ENCODE results near the gene OLA1.
A peak's percentile ranks its signal among the peaks of the same experiment; 100 is the strongest.
"Not testable (repeated sequence)": the region's sequence is repeated elsewhere in the genome, so short reads cannot be mapped to it uniquely, and the experiment has no call there.

The OLA1 gene

DNA sequence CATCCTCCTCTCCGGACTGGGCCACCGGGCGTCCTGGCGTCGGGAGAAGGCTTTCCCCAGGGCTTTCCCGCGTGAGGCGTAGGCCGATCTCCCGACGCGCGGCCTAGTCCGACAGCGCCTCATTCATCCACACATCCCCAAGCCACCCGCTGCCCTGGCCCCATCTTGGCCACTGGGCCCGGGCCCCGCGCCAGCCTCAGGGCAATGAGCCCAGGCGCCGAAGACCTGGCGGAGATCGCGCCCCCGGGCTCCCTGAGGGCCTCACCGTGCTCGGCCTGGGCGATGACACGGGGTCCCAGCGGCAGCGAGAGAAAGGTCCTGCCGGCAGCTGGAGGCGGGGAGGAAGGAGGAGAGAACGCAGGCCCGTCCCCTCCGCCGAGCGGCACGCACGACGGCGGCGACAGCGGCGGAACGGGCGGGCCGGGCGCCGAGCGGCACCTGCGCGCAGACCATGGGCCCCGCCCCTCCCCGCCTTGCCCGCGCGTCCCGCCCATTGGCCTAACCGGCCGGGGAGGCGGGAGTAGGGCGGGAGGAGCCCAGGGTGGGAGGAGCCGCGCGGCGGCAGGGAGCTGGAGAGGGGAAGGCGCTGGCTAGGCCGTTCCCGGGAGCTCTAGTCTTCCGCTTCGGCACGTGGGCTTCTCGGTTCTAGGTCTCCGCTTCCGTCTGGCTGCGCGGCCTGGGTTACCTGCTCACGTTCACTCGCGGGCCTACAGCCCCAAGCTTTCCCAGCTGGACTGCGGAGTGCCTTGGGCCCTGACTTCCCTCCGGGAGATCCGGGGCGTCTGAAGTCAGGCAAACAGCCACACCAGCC is at the start of gene OLA1:
TSS of gene OLA1 (minus strand) at position 346 of the 811 bp plus-strand sequence. CDS start 1,717 bp downstream, outside the sequence.
- TF ChIP-seq, protein P1, sequence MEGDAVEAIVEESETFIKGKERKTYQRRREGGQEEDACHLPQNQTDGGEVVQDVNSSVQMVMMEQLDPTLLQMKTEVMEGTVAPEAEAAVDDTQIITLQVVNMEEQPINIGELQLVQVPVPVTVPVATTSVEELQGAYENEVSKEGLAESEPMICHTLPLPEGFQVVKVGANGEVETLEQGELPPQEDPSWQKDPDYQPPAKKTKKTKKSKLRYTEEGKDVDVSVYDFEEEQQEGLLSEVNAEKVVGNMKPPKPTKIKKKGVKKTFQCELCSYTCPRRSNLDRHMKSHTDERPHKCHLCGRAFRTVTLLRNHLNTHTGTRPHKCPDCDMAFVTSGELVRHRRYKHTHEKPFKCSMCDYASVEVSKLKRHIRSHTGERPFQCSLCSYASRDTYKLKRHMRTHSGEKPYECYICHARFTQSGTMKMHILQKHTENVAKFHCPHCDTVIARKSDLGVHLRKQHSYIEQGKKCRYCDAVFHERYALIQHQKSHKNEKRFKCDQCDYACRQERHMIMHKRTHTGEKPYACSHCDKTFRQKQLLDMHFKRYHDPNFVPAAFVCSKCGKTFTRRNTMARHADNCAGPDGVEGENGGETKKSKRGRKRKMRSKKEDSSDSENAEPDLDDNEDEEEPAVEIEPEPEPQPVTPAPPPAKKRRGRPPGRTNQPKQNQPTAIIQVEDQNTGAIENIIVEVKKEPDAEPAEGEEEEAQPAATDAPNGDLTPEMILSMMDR (IDR thresholded peaks at IDR 0.05; ENCODE audit: low read depth, low read length, missing control alignments) = no peak
- H3K4me3 ChIP-seq (replicated peaks; ENCODE audit: low read depth, low read length) = peak within 1 kb of the TSS; percentile 94
- DNase-seq (ENCODE audit: extremely low read depth, low read depth) = peak; percentile 59

DNA sequence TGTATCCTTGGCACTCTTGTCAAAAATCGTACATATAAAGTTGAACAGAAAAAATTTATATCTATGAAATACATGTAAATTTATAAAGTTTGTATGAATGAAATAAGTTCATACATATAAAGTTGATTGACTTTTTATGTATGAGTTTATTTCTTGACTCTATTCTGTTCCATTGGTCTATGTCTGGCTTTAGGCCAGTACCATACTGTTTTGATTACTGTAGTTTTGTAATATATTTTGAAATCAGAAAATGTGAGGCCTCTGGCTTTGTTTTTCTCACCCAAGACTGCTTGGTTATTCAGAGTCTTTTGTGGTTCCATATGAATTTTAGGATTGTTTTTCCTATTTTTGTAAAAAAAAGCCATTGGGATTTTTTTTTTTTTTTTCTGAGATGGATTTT is 44.6 kb upstream of the OLA1 start:
- no peak overlapping the region for H3K4me3 ChIP-seq (replicated peaks; ENCODE audit: low read depth, low read length)
- no peak for DNase-seq (ENCODE audit: extremely low read depth, low read depth)
- TF ChIP-seq, protein P1 (IDR thresholded peaks at IDR 0.05; ENCODE audit: low read depth, low read length, missing control alignments) = no peak

DNA sequence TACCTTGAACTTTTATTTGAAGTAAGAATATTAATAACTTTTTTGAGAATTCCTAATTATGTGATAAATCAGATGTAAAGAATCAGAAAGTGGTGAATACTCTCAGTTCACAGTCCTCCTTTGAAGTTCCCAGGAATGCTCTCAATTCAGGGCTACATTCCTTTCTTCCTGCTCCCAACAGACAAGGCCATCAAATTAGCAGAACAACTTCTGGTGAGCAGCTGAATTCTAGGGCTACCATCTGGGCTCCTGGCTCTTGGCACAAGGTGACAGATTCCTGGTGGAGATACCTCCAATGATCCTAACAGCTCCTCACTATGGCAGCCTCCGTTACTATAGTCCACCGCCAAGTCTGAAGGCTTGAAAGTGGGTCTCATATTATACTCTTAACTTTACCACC is 37.8 kb upstream of the OLA1 start:
- no peak for DNase-seq (ENCODE audit: extremely low read depth, low read depth)
- TF ChIP-seq, protein P1 (IDR thresholded peaks at IDR 0.05; ENCODE audit: low read depth, low read length, missing control alignments) = no peak

DNA sequence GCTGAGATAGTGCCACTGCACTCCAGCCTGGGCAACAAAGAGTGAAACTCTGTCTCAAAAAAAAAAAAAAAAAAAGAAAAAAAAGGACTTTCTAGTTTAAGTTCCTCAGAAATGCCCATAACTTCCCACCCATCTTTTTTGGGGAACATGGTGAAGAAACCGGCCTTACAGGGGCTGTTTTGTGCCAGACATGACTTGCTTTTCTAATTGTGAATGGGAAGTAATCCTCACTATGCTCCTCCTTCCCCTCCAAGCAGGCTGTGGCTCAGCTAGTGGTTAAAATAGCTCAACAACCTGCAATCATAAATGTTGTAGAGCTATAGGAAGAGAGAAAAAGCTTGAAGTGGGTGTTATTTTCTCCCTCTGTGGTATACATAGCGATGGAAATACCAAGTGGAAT is 34.1 kb upstream of the OLA1 start:
- H3K4me3 ChIP-seq (replicated peaks; ENCODE audit: low read depth, low read length) = no peak overlapping the region
- TF ChIP-seq, protein P1 (IDR thresholded peaks at IDR 0.05; ENCODE audit: low read depth, low read length, missing control alignments) = no peak
- no peak for DNase-seq (ENCODE audit: extremely low read depth, low read depth)

More for the DNA sequence above, 37.8 kb upstream of the OLA1 start:
- no peak overlapping the region for H3K4me3 ChIP-seq (replicated peaks; ENCODE audit: low read depth, low read length)

DNA sequence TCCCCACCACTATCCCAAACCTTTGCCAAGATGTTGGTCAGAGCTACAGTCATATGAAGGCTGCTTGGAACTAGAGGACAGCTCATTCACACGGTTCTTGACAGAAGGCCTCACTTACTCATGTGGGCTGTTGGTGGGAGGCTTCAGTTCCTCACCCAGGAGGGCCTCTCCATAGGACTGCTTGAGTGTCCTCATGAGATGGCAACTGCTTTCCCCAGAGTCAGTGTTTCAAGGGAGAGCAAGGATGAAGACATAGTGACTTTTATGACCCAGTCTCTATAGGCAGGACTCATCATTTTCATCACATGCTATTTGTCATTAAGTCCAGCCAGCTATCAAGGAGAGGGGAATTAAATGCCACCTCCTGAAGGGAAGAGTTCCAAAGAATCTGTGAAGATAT is 33.4 kb upstream of the OLA1 start:
- DNase-seq (ENCODE audit: extremely low read depth, low read depth) = no peak
- no peak overlapping the region for H3K4me3 ChIP-seq (replicated peaks; ENCODE audit: low read depth, low read length)
- TF ChIP-seq, protein P1 (IDR thresholded peaks at IDR 0.05; ENCODE audit: low read depth, low read length, missing control alignments) = no peak

DNA sequence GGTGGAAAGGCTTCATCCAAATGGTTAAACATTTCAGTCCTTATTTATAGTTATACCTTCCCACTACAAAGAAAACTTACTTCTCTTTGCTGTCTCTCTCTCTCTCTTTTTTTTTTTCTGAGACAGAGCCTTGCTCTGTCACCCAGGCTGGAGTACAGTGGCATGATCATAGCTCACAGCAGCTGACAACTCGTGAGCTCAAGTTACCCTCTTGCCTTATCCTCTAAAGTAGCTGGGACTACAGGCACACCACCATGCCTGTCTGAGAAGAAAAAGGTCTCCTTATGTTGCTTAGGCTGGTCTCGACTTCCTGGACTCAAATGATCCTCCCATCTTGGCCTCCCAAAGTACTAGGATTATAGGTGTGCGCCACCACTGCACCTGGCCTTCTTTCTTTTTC is 32.3 kb upstream of the OLA1 start:
- TF ChIP-seq, protein P1 (IDR thresholded peaks at IDR 0.05; ENCODE audit: low read depth, low read length, missing control alignments) = no peak
- no peak for DNase-seq (ENCODE audit: extremely low read depth, low read depth)
- H3K4me3 ChIP-seq (replicated peaks; ENCODE audit: low read depth, low read length) = no peak overlapping the region

DNA sequence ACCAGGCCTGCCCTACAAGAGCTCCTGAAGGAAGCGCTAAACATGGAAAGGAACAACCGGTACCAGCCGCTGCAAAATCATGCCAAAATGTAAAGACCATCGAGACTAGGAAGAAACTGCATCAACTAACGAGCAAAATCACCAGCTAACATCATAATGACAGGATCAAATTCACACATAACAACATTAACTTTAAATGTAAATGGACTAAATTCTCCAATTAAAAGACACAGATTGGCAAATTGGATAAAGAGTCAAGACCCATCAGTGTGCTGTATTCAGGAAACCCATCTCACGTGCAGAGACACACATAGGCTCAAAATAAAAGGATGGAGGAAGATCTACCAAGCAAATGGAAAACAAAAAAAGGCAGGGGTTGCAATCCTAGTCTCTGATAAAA is 21.9 kb upstream of the OLA1 start:
- not testable (repeated sequence) for DNase-seq (ENCODE audit: extremely low read depth, low read depth); H3K4me3 ChIP-seq (replicated peaks; ENCODE audit: low read depth, low read length)
